ENCODE data around the gene TTL.
"Not testable (repeated sequence)": the region's sequence is repeated elsewhere in the genome, so short reads cannot be mapped to it uniquely, and the experiment has no call there.

Gene TTL

DNA sequence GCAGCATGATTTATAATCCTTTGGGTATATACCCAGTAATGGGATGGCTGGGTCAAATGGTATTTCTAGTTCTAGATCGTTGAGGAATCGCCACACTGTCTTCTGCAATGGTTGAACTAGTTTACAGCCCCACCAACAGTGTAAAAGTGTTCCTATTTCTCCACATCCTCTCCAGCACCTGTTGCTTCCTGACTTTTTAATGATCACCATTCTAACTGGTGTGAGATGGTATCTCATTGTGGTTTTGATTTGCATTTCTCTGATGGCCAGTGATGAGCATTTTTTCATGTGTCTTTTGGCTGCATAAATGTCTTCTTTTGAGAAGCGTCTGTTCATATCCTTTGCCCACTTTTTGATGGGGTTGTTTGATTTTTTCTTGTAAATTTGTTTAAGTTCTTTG, 42.3 kb downstream of the TTL start:
- DNase-seq: not testable (repeated sequence)

DNA sequence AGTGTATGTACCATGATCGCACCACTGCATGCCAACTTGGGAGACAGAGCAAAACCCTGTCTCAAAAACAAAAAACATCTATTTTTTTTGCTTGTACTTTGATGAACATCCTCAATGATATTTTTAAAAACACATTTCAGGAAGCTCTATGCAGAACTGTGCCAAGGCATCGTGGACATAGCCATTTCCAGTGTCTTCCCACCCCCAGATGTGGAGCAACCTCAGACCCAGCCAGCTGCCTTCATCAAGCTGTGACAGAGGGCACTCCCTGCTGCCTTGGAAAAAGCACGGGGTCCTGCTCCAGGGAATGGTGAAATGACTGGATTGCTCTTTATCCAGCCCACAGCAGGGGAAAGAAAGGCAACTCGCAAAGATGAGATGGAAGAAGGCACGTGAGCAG, 46.6 kb downstream of the TTL start:
- no peak for DNase-seq

- DNase-seq: no peak
These were observed 47.8 kb downstream of the TTL start for GRCh38 chr2:112529757-112530156.

DNA sequence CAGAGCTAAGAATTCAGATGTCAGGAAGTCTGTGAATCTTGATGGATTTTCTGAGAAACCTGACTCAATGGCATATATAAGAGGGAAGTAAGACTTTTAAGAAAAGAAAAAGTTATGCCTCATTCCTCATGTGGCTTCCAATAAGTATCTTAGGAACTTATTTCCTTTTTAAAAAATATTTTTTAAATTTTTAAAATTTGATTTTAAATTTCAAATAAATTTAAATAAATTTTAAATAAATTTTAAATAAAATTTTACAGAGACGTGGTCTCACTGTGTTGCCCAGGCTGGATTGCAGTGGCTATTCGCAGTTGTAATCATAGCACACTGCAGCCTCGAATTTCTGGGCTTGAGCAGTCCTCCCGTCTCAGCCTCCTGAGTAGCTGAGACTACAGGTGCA, 48.8 kb downstream of the TTL start:
- no peak for DNase-seq

GRCh38 chr2:112534826-112535225, 52.9 kb downstream of the TTL start:
- no peak for DNase-seq

GRCh38 chr2:112536665-112537064, 54.7 kb downstream of the TTL start:
- not testable (repeated sequence) for DNase-seq

- no peak for DNase-seq
These were observed 57.4 kb downstream of the TTL start for GRCh38 chr2:112539306-112539705.

DNA sequence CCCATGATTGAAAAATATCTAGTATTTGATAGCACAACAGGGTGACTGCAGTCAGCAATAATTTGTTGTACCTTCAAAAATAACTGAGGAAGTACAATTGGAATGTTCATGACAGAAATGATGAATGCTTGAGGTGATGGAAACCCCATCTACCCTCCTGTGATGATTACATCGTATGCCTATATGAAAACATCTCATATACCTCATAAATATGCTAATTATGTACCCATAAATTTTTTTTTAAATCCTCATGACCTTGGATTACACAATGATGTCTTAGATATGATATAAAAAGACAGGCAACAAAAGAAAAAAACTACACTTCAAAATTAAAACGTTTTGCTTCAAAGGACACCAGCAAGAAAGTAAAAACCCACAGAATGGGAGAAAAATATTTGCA, 59.0 kb downstream of the TTL start:
- DNase-seq: no peak

GRCh38 chr2:112541315-112542122, 59.6 kb downstream of the TTL start:
- no peak for DNase-seq

DNA sequence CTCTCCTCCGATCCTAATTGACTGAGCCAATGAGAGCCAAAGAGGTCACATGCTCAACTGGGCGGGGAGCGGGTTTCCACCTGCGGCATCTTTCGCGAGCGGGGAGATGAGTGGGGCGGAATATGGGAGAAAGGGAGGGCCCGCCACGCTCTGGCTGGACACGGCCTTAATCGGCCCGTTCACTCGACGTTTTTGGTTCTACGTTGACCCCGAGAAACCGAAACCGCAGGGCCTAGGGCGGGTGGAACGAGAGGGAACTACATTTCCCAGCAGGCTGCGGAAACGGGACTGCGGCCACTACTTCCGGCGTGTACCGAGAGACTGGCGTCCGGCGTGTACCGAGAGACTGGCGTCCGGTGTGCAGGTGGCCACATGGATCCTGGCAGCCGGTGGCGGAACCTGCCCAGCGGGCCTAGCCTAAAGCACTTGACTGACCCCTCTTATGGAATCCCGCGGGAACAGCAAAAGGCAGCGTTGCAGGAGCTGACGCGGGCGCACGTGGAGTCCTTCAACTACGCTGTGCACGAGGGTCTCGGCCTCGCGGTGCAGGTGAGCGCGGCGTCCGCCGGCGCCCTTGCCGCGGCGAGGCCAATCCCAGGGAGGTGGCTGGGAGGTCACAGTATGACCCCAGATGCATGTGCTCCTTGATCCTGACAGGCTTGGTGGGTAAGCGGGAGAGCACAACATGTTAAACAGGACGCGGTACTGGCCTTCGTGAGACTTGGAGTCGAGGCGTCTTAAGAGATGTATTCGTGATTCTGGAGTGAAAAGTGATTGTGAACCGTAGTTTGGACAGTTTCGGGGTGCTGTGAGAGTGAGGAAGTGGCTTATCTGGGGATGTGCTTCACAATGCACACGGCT, 60.4 kb downstream of the TTL start, which contains the start of gene POLR1B:
POLR1B (plus strand) TSS at position 343 of the 861 bp plus-strand sequence; CDS start at position 373, 30 bp downstream.
- DNase-seq: peak; percentile 29

- DNase-seq: no peak
These were observed 61.2 kb downstream of the TTL start for GRCh38 chr2:112542984-112543661.

GRCh38 chr2:112547333-112547732, 65.4 kb downstream of the TTL start:
- DNase-seq: no peak

DNA sequence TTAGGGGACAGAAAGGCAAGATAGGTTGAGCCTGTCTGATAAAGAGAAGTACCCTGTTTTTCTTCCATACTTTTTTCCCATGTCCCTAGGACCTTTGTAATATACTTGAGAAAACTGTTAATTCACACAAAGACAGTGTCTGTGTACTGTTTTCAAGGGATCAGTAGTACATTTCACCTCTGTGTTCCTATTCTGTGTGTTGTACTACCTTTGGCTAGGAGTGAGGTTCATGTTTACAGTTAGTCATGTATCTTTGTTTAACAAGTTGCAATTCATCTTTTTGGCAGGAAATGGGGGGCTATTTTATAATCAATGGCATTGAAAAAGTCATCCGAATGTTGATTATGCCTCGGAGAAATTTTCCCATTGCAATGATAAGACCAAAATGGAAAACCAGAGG, 67.0 kb downstream of the TTL start:
- no peak for DNase-seq

- DNase-seq: no peak
These were observed 84.1 kb downstream of the TTL start for GRCh38 chr2:112566104-112566503.

GRCh38 chr2:112566508-112566907, 84.6 kb downstream of the TTL start:
- DNase-seq: not testable (repeated sequence)

- DNase-seq: no peak
These were observed 90.0 kb downstream of the TTL start for GRCh38 chr2:112572005-112572404.

DNA sequence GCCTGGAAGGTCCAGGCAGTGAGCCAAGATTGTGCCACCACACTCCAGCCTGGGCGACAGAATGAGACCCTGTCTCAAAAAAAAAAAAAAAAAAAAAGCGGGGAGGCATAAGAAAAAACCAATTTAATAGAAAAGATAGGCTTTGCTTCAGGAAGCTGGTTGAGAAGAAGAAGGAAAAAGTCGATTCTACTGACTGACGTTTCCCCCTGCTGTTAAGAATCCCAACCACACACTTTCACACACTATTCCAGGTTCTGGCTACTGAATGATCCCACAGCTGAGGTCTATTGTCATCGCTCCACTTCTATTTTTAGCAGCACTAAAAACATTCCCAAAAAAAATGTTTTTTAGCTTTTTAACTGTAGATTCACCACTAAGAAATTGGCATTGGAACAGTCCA, 95.8 kb downstream of the TTL start:
- DNase-seq: no peak

DNA sequence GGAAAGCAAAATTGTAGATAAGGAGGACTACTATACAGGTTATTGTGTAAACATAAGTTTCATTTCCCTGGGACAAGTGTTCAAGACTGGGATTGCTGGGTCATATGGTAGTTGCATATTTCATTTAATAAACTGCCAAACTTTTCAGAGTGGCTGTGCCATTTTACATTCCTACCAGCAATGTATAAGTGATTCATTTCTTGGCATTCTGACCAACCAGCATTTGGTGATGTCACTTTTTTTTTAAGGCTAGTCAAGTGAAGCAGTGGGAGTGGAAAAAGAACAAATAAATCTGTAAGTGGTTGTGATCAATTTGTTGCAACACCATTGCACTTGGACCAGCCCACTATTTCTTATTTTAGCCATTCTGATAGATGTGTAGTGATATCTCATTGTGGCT, 97.3 kb downstream of the TTL start:
- DNase-seq: no peak

DNA sequence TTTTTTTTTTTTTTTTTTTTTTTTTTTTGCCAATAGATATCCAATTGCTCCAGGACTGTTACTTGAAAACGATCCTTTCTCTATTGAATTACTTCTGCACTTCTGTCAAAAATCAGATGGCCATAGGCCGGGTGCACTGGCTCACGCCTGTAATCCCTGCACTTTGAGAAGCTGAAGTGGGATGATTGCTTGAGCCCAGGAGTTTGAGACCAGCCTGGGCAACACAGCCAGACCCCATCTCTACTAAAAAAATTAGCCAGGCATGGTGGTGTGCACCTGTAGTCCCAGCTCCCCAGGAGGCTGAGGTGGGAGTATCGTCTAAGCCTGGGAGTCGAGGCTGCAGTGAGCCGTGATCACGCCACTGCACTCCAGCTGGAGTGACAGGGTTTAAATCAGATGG, 98.1 kb downstream of the TTL start:
- DNase-seq: no peak

DNA sequence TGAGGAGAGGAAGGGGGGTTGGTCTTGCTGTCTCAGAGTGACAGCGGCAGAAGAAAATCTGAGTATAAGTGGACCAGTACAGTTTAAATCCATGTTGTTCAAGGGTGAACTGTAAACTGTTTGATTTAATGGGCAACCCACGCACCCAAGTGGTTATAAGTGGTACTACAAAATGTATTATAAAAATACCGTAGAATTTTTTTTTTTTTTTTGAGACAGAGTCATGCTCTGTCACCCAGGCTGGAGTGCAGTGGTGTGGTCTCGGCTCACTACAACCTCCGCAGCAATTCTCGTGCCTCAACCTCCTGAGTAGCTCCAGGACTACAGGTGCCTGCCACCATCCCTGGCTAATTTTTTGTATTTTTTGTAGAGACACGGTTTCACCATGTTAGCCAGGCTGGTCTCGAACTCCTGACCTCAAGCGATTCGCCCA, 100.4 kb downstream of the TTL start:
- peak; percentile 7 for DNase-seq

- no peak for DNase-seq
These were observed 101.7 kb downstream of the TTL start for GRCh38 chr2:112583497-112584133.

DNA sequence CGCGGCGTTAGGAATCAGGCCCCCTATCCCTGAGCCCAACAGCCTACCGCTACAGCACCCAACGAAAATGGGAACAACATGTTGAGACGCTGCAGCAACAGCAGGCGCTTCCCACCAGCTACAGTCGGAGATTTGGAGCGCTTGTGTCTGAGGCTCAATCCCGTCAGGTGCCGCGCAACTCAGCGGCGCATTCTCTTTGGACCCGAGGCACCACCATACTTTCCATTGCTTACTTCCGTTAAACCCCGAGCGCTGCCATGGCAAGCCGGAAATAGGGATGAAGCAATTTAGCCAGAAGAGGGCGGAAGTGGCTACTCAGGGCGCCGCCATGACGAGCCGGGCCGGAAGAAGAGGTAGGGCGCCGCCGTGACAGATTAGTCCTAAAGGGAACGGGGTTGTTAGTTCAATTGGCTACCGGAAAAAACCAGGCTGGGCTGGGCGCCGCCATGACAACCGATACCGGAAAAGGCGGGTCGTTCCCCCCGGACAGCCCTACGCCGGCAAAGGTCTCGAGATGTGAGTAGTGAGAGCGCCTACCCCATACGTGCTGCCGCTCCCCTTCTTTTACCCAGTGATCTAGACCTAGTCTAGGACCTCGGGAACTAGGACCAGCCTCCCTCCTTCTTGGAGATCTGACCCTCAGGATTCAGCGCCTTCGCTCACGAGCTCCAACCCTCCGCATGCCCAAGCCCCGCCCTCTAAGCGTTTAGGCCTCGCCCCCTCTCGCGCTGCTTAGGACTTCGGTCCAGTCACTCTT, 102.4 kb downstream of the TTL start, which contains the start of gene CHCHD5:
CHCHD5 (plus strand) TSS at position 476 of the 757 bp plus-strand sequence; CDS start at position 515, 39 bp downstream.
- DNase-seq: peak; percentile 78

Data from NCI-H187 treated with DMSO at 0.1 percent for 48 hours (cell line).